ENCODE data around the gene TRAF7. TPM values are rescaled to one million over a fixed set of nuclear protein-coding genes. Genes with fewer than 3 reads are reported as not detected.
A peak's percentile ranks its signal among the peaks of the same experiment; 100 is the strongest.
"Not testable (repeated sequence)": the region's sequence is repeated elsewhere in the genome, so short reads cannot be mapped to it uniquely, and the experiment has no call there.

TRAF7 gene
- total RNA-seq, 2 experiments from 2014 or later, result 77.1 to 80.3 TPM

GRCh38 chr16:2196162-2196980 is 40.8 kb downstream of the TRAF7 start, which contains the start of gene CASKIN1:
Gene CASKIN1, minus strand, starts transcription at chr16:2196605. Its CDS starts 173 bp downstream, at chr16:2196432.
- CTCF ChIA-PET, result interaction anchor here (3.9 kb wide), 1 partner anchor 56 kb away, joined by 31 read pairs; the partner anchor contains the start of gene ECI1
- Mint-ChIP-seq H3K4me1 (ENCODE audit: low read depth) (peaks cover 4% of the 10 kb centered on the region), H3K9me3 (no peaks in the 10 kb centered on the region), H3K27me3 (peaks cover 29% of the 10 kb centered on the region), H3K4me3 (peak within 1 kb of the TSS; percentile 41), H3K36me3 (no peaks in the 10 kb centered on the region), H3K27ac (no peak within 1 kb of the TSS)
- DNase-seq, result no peak
- POLR2A ChIA-PET, result no interaction called here
- intact Hi-C loops (cut with micrococcal nuclease), result loop anchor here (10.0 kb wide), 1 partner anchor 308 kb away; no protein-coding TSS in a partner anchor

- Mint-ChIP-seq H3K36me3 (no peaks in the 10 kb centered on the region), H3K27me3 (peaks cover 29% of the 10 kb centered on the region), H3K4me3 (peak overlapping the region; percentile 41), H3K4me1 (ENCODE audit: low read depth) (peaks cover 4% of the 10 kb centered on the region), H3K9me3 (no peaks in the 10 kb centered on the region), H3K27ac (no peak overlapping the region)
- DNase-seq, result no peak
- ChIA-PET POLR2A (no interaction called here), CTCF (interaction anchor here (3.9 kb wide), 1 partner anchor 55 kb away, joined by 31 read pairs; the partner anchor contains the start of gene ECI1)
- intact Hi-C loops (cut with micrococcal nuclease), result loop anchor here (10.0 kb wide), 1 partner anchor 308 kb away; no protein-coding TSS in a partner anchor
Observed at GRCh38 chr16:2196981-2197511, 41.5 kb downstream of the TRAF7 start.

GRCh38 chr16:2197765-2198164 is 42.2 kb downstream of the TRAF7 start:
- Mint-ChIP-seq H3K27ac (no peak overlapping the region), H3K36me3 (no peaks in the 10 kb centered on the region), H3K27me3 (peaks cover 29% of the 10 kb centered on the region), H3K9me3 (no peaks in the 10 kb centered on the region), H3K4me3 (no peak overlapping the region), H3K4me1 (ENCODE audit: low read depth) (peaks cover 4% of the 10 kb centered on the region)
- ChIA-PET CTCF (no interaction called here), POLR2A (no interaction called here)
- intact Hi-C loops (cut with micrococcal nuclease), result loop anchor here (10.0 kb wide), 1 partner anchor 307 kb away; no protein-coding TSS in a partner anchor
- no peak for DNase-seq

- peaks cover 29% of the 10 kb centered on the region for H3K27me3 Mint-ChIP-seq
- CTCF ChIA-PET, result no interaction called here
- no peaks in the 10 kb centered on the region for H3K36me3 Mint-ChIP-seq
- H3K4me1 Mint-ChIP-seq (ENCODE audit: low read depth), result peaks cover 4% of the 10 kb centered on the region
- intact Hi-C loops (cut with micrococcal nuclease), result loop anchor here (10.0 kb wide), 1 partner anchor 307 kb away; no protein-coding TSS in a partner anchor
- no peak overlapping the region for H3K4me3 Mint-ChIP-seq
- no peak overlapping the region for H3K27ac Mint-ChIP-seq
- H3K9me3 Mint-ChIP-seq, result no peaks in the 10 kb centered on the region
- POLR2A ChIA-PET, result no interaction called here
- no peak for DNase-seq
Observed at GRCh38 chr16:2198283-2198682, 42.7 kb downstream of the TRAF7 start.

- Mint-ChIP-seq H3K4me1 (ENCODE audit: low read depth) (peaks cover 7% of the 10 kb centered on the region), H3K27me3 (peaks cover 29% of the 10 kb centered on the region), H3K36me3 (no peaks in the 10 kb centered on the region), H3K27ac (no peak overlapping the region), H3K9me3 (no peaks in the 10 kb centered on the region), H3K4me3 (no peak overlapping the region)
- intact Hi-C loops (cut with micrococcal nuclease), result loop anchor here (10.0 kb wide), 1 partner anchor 306 kb away; no protein-coding TSS in a partner anchor
- ChIA-PET POLR2A (no interaction called here), CTCF (no interaction called here)
- DNase-seq, result no peak
Observed at GRCh38 chr16:2199095-2199494, 43.5 kb downstream of the TRAF7 start.

- DNase-seq, result no peak
Observed at GRCh38 chr16:2199621-2200139, 44.1 kb downstream of the TRAF7 start.

GRCh38 chr16:2200313-2200712 is 44.7 kb downstream of the TRAF7 start:
- CTCF ChIA-PET, result no interaction called here
- peaks cover 9% of the 10 kb centered on the region for H3K4me1 Mint-ChIP-seq (ENCODE audit: low read depth)
- DNase-seq, result no peak
- intact Hi-C loops (cut with micrococcal nuclease), result no loop called here
- peaks cover 2% of the 10 kb centered on the region for H3K36me3 Mint-ChIP-seq
- H3K27ac Mint-ChIP-seq, result no peak overlapping the region
- POLR2A ChIA-PET, result interaction anchor here (1.0 kb wide), 1 partner anchor 14 kb away, joined by 3 read pairs; the partner anchor contains the start of gene PGP
- H3K27me3 Mint-ChIP-seq, result peaks cover 22% of the 10 kb centered on the region
- no peaks in the 10 kb centered on the region for H3K9me3 Mint-ChIP-seq
- no peak overlapping the region for H3K4me3 Mint-ChIP-seq

More at GRCh38 chr16:2199621-2200139, 44.1 kb downstream of the TRAF7 start:
- Mint-ChIP-seq H3K9me3 (no peaks in the 10 kb centered on the region), H3K4me1 (ENCODE audit: low read depth) (peaks cover 11% of the 10 kb centered on the region), H3K4me3 (no peak overlapping the region), H3K36me3 (peaks cover 2% of the 10 kb centered on the region), H3K27me3 (peaks cover 28% of the 10 kb centered on the region), H3K27ac (no peak overlapping the region)
- intact Hi-C loops (cut with micrococcal nuclease), result loop anchor here (10.0 kb wide), 1 partner anchor 305 kb away; no protein-coding TSS in a partner anchor
- CTCF ChIA-PET, result no interaction called here
- POLR2A ChIA-PET, result interaction anchor here (1.0 kb wide), 1 partner anchor 15 kb away, joined by 3 read pairs; the partner anchor contains the start of gene PGP

GRCh38 chr16:2203119-2203688 is 47.6 kb downstream of the TRAF7 start:
- CTCF ChIA-PET, result interaction anchor here (1.2 kb wide), 1 partner anchor 9 kb away, joined by 5 read pairs; no protein-coding TSS in a partner anchor
- intact Hi-C loops (cut with micrococcal nuclease); DNase-seq; H3K9me3 Mint-ChIP-seq; H3K27ac Mint-ChIP-seq: not testable (repeated sequence)
- POLR2A ChIA-PET, result interaction anchor here (1.2 to 1.3 kb wide), 2 partner anchors 48 to 50 kb away, joined by 3 to 5 read pairs; partner anchors contain the start of gene TRAF7
- Mint-ChIP-seq H3K36me3 (peaks cover 21% of the 10 kb centered on the region), H3K4me1 (ENCODE audit: low read depth) (peaks cover 26% of the 10 kb centered on the region), H3K27me3 (peaks cover 11% of the 10 kb centered on the region), H3K4me3 (peak overlapping the region; percentile 13)

GRCh38 chr16:2204416-2205103 is 49.0 kb downstream of the TRAF7 start:
- ChIA-PET POLR2A (interaction anchor here (1.3 kb wide), 1 partner anchor 49 kb away, joined by 5 read pairs; the partner anchor contains the start of gene TRAF7), CTCF (interaction anchor here (0.7 kb wide), 2 partner anchors 10 to 1961 kb away, joined by 3 read pairs; no protein-coding TSS in a partner anchor)
- H3K9me3 Mint-ChIP-seq, result no peaks in the 10 kb centered on the region
- DNase-seq, result no peak
- peak overlapping the region; percentile 73 for H3K4me3 Mint-ChIP-seq
- intact Hi-C loops (cut with micrococcal nuclease), result loop anchor here (1.0 to 5.0 kb wide), 3 partner anchors 11 to 48 kb away; partner anchors contain the start of genes E4F1 and ECI1
- peaks cover 26% of the 10 kb centered on the region for H3K4me1 Mint-ChIP-seq (ENCODE audit: low read depth)
- peaks cover 22% of the 10 kb centered on the region for H3K36me3 Mint-ChIP-seq
- peak overlapping the region; percentile 60 for H3K27ac Mint-ChIP-seq
- H3K27me3 Mint-ChIP-seq, result peaks cover 1% of the 10 kb centered on the region

GRCh38 chr16:2205104-2205966 is 49.8 kb downstream of the TRAF7 start, which contains the start of gene MLST8:
Gene MLST8, plus strand, starts transcription at chr16:2205454. Its CDS starts 632 bp downstream, at chr16:2206086.
- intact Hi-C loops (cut with micrococcal nuclease), result loop anchor here (1.0 to 5.0 kb wide), 3 partner anchors 10 to 47 kb away; partner anchors contain the start of genes E4F1 and ECI1
- ChIA-PET POLR2A (interaction anchor here (1.4 to 2.1 kb wide), 2 partner anchors 9 to 47 kb away, joined by 6 to 13 read pairs; partner anchors contain the start of genes ECI1 and PGP), CTCF (interaction anchor here (0.6 to 0.7 kb wide), 2 partner anchors 11 to 39 kb away, joined by 3 read pairs; no protein-coding TSS in a partner anchor)
- Mint-ChIP-seq H3K27ac (peak within 1 kb of the TSS; percentile 79), H3K4me1 (ENCODE audit: low read depth) (peaks cover 26% of the 10 kb centered on the region), H3K27me3 (no peaks in the 10 kb centered on the region), H3K36me3 (peaks cover 24% of the 10 kb centered on the region), H3K9me3 (no peaks in the 10 kb centered on the region), H3K4me3 (peak within 1 kb of the TSS; percentile 84)
- peak; percentile 89 for DNase-seq

All from activated CD4-positive, alpha-beta memory T cell treated with anti-CD3 and anti-CD28 coated beads for 36 hours (primary cell).